Measurements from ENCODE around the gene DPEP1.

Gene DPEP1

DNA sequence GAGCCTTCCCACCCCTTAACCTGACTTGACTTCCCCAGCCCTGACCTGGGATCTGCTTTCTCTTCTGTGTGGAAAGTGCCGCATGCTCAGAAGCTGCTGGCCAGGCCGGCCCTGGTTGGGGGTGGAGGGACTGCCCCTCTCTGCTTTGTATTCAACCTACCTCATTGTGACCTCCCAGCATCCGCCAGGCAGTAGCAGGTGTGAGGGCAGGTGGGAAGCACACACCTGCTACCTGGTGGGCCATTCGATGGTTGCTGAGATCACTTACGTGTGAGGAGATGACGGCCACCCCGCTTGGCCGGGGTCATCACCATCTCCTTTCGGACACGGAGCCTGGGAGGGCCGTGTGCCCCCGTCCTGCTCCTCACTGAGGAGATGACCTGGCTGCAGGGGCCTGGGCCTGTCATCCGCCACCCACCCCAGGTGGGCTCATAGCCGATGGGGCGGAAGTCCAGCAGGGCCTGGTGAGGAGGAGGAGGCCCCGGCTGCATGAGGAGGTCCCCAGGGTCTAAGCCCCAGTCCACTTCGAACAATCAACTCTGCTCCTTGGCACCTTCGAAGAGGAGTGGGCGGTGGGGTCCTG lies 30.7 kb upstream of the DPEP1 start:
- Histone ChIP-seq H3K9ac (ENCODE audit: low read depth, low read length, poor library complexity, severe bottlenecking) (no peak overlapping the region), H4K20me1 (ENCODE audit: insufficient read depth, low read length, poor library complexity, severe bottlenecking) (no peaks in the 10 kb centered on the region), H2AFZ (ENCODE audit: low read length) (no peak overlapping the region), H3K9me2 (replicated peaks; ENCODE audit: low read depth, low read length) (no peaks in the 10 kb centered on the region), H3F3A (ENCODE audit: low read depth) (no peaks in the 10 kb centered on the region), H3K27me3 (ENCODE audit: insufficient read depth, low read length, poor library complexity, severe bottlenecking) (no peaks in the 10 kb centered on the region), H3K79me2 (ENCODE audit: insufficient read depth, low read length) (no peaks in the 10 kb centered on the region), H3K4me3 (ENCODE audit: low read length, poor library complexity, severe bottlenecking) (no peak overlapping the region), H3K9me3 (ENCODE audit: insufficient read depth, low read depth, low read length) (no peaks in the 10 kb centered on the region), H3K36me3 (ENCODE audit: insufficient read depth, low read length) (no peaks in the 10 kb centered on the region), H3K4me1 (ENCODE audit: insufficient read depth, low read length, poor library complexity, severe bottlenecking) (no peaks in the 10 kb centered on the region), H3K4me2 (ENCODE audit: low read depth, low read length, poor library complexity, severe bottlenecking) (no peak overlapping the region)
- no peak for TF ChIP-seq EZH2phosphoT487 (IDR thresholded peaks at IDR 0.05; ENCODE audit: borderline replicate concordance)
- TF ChIP-seq, protein P1, sequence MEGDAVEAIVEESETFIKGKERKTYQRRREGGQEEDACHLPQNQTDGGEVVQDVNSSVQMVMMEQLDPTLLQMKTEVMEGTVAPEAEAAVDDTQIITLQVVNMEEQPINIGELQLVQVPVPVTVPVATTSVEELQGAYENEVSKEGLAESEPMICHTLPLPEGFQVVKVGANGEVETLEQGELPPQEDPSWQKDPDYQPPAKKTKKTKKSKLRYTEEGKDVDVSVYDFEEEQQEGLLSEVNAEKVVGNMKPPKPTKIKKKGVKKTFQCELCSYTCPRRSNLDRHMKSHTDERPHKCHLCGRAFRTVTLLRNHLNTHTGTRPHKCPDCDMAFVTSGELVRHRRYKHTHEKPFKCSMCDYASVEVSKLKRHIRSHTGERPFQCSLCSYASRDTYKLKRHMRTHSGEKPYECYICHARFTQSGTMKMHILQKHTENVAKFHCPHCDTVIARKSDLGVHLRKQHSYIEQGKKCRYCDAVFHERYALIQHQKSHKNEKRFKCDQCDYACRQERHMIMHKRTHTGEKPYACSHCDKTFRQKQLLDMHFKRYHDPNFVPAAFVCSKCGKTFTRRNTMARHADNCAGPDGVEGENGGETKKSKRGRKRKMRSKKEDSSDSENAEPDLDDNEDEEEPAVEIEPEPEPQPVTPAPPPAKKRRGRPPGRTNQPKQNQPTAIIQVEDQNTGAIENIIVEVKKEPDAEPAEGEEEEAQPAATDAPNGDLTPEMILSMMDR (conservative IDR thresholded peaks at IDR 0.05; ENCODE audit: low read length), result no peak

DNA sequence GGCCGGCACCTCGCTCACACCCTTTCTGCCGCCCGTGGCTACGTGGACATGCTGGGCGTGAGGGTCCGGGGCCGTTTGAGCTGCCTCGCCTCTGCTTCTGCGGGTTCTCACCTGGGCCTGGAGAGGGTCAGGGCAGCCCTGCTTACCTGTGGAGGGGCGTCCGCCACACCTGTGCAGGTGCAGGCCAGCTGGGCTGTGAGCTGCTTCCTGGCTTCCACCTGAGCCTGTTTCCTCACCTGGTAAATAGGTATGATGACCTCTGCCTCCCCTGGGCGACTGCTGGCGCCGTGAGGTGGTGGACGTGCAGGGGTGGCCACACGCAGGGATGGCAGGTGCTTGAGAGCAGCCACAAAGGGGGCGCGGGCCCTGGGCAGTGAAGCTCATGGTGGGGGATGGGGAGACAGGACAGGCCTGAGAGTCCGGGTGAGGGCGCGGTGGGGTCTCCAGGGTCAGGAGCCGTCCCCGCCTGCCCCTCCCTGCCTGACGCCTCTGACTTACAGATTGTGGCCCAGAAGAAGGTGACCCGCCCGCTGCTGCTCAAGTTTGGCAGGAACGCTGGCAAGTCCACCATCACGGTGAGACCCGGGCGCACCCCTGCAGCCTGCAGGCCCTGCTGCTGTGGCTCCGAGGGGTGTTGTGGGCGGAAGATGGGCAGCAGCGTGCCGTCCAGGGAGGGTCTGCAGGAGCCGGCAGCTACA lies 30.1 kb upstream of the DPEP1 start:
- no peaks in the 10 kb centered on the region for H3K4me1 ChIP-seq (ENCODE audit: insufficient read depth, low read length, poor library complexity, severe bottlenecking)
- no peaks in the 10 kb centered on the region for H4K20me1 ChIP-seq (ENCODE audit: insufficient read depth, low read length, poor library complexity, severe bottlenecking)
- H3F3A ChIP-seq (ENCODE audit: low read depth), result no peaks in the 10 kb centered on the region
- H3K9me3 ChIP-seq (ENCODE audit: insufficient read depth, low read depth, low read length), result no peaks in the 10 kb centered on the region
- no peak overlapping the region for H3K4me2 ChIP-seq (ENCODE audit: low read depth, low read length, poor library complexity, severe bottlenecking)
- H3K36me3 ChIP-seq (ENCODE audit: insufficient read depth, low read length), result no peaks in the 10 kb centered on the region
- no peak overlapping the region for H3K9ac ChIP-seq (ENCODE audit: low read depth, low read length, poor library complexity, severe bottlenecking)
- no peaks in the 10 kb centered on the region for H3K9me2 ChIP-seq (replicated peaks; ENCODE audit: low read depth, low read length)
- TF ChIP-seq, protein P1 (conservative IDR thresholded peaks at IDR 0.05; ENCODE audit: low read length), result no peak
- TF ChIP-seq EZH2phosphoT487 (IDR thresholded peaks at IDR 0.05; ENCODE audit: borderline replicate concordance), result no peak
- H2AFZ ChIP-seq (ENCODE audit: low read length), result no peak overlapping the region
- H3K79me2 ChIP-seq (ENCODE audit: insufficient read depth, low read length), result no peaks in the 10 kb centered on the region
- no peaks in the 10 kb centered on the region for H3K27me3 ChIP-seq (ENCODE audit: insufficient read depth, low read length, poor library complexity, severe bottlenecking)
- H3K4me3 ChIP-seq (ENCODE audit: low read length, poor library complexity, severe bottlenecking), result no peak overlapping the region

DNA sequence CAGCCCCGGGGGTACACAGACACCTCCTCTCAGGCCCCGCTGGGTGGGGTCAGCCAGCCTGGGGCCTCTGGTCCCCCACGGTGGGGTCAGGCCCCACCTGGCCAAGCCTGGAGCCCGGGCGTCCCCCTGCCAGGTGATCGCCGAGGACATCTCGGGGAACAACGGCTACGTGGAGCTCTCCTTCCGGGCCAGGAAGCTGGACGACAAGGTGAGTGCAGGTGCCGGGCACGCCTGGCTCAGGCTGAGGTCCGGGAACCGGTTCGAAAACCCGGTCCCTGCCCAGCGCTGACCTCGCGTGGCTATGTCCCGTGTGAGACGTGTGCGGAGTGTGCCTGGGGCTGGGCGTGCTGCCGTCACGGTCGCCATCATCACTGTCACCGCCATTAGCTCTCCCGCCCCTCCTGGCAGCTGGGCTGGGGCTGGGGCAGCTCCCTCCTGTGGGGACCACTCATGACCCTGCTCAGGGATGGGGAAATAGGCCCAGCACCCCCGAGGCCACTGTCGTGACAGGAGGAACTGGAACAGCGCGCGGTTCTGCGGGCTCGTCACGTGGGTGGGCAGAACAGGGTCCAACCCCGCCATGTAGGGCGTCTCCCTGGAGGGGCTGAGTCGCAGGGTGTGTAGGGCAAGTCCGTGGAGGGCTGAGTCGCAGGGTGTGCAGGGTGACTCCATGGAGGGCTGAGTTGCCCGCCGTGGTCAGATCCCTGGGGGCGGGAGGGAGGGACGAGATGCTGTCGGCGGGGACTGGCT lies 29.4 kb upstream of the DPEP1 start:
- H3F3A ChIP-seq (ENCODE audit: low read depth), result no peaks in the 10 kb centered on the region
- H3K27me3 ChIP-seq (ENCODE audit: insufficient read depth, low read length, poor library complexity, severe bottlenecking), result no peaks in the 10 kb centered on the region
- no peaks in the 10 kb centered on the region for H3K9me2 ChIP-seq (replicated peaks; ENCODE audit: low read depth, low read length)
- H3K4me1 ChIP-seq (ENCODE audit: insufficient read depth, low read length, poor library complexity, severe bottlenecking), result no peaks in the 10 kb centered on the region
- no peaks in the 10 kb centered on the region for H4K20me1 ChIP-seq (ENCODE audit: insufficient read depth, low read length, poor library complexity, severe bottlenecking)
- H3K36me3 ChIP-seq (ENCODE audit: insufficient read depth, low read length), result no peaks in the 10 kb centered on the region
- H3K9ac ChIP-seq (ENCODE audit: low read depth, low read length, poor library complexity, severe bottlenecking), result no peak overlapping the region
- no peak overlapping the region for H2AFZ ChIP-seq (ENCODE audit: low read length)
- no peak overlapping the region for H3K4me2 ChIP-seq (ENCODE audit: low read depth, low read length, poor library complexity, severe bottlenecking)
- TF ChIP-seq, protein P1 (conservative IDR thresholded peaks at IDR 0.05; ENCODE audit: low read length), result no peak
- no peak for TF ChIP-seq EZH2phosphoT487 (IDR thresholded peaks at IDR 0.05; ENCODE audit: borderline replicate concordance)
- H3K79me2 ChIP-seq (ENCODE audit: insufficient read depth, low read length), result no peaks in the 10 kb centered on the region
- no peaks in the 10 kb centered on the region for H3K9me3 ChIP-seq (ENCODE audit: insufficient read depth, low read depth, low read length)
- no peak overlapping the region for H3K4me3 ChIP-seq (ENCODE audit: low read length, poor library complexity, severe bottlenecking)
